K562 (cell line): ENCODE results near the gene SEC24A. TPM values are rescaled to one million over a fixed set of nuclear protein-coding genes. Genes with fewer than 3 reads are reported as not detected.

Experiments used
- ATF1 ChIP-seq, 2 experiments: fragments of 450-650 bp in 1 of 2; IDR thresholded peaks; 2 replicates each; pipeline ENCODE4 v1.6.1; 2016; ENCODE audit warnings: missing compliant biosample characterization in 1 of 2, missing genetic modification characterization in 1 of 2
- ATF4 ChIP-seq: fragments of 450-650 bp; formaldehyde crosslinking; IDR thresholded peaks from 2 replicates; pipeline ENCODE4 v1.4.0; 2022; ENCODE audit warnings: mild to moderate bottlenecking, moderate library complexity
- DACH1 ChIP-seq: fragments of 450-650 bp; IDR thresholded peaks from 2 replicates; pipeline ENCODE4 v1.6.1; 2018; ENCODE audit not compliant: partially characterized antibody
- EP300 ChIP-seq: IDR thresholded peaks from 2 replicates; pipeline ENCODE4 v1.6.1; 2012; ENCODE audit warnings: low read length, improper control_type of control experiment
- HDAC1 ChIP-seq, 2 experiments: fragments of 450-650 bp; IDR thresholded peaks; 2 replicates each; pipeline ENCODE4 v1.6.1; 2016 to 2017; ENCODE audit warnings: inconsistent platforms in 1 of 2, mild to moderate bottlenecking in 1 of 2, moderate library complexity in 1 of 2
- JUN ChIP-seq, 2 experiments: sonication (generic) in 1 of 2; formaldehyde crosslinking in 1 of 2; IDR thresholded peaks; 2 replicates each; pipeline versions ENCODE4 v1.6.1 to v1.8.0; 2012 to 2022; ENCODE audit warnings: borderline replicate concordance in 2 of 2, mild to moderate bottlenecking in 2 of 2, improper control_type of control experiment in 1 of 2, low read depth in 1 of 2, low read length in 1 of 2, missing genetic modification reagents in 1 of 2
- PHB ChIP-seq: fragments of 250-450 bp; sonication (Bioruptor Pico); IDR thresholded peaks from 2 replicates; pipeline ENCODE4 v1.5.0; 2021
- RBM15 ChIP-seq: fragments of 200-400 bp; formaldehyde crosslinking; IDR thresholded peaks from 2 replicates; pipeline ENCODE4 v1.6.1; 2018; ENCODE audit warnings: mild to moderate bottlenecking, low read length, moderate library complexity; ENCODE audit not compliant: insufficient read depth
- RCOR1 ChIP-seq, 2 experiments: IDR thresholded peaks; 2 replicates each; pipeline ENCODE4 v1.6.1; 2012; ENCODE audit warnings: low read depth in 2 of 2, low read length in 2 of 2, borderline replicate concordance in 1 of 2, improper control_type of control experiment in 1 of 2
- SIN3B ChIP-seq: fragments of 450-650 bp; IDR thresholded peaks from 2 replicates; pipeline ENCODE4 v1.6.1; 2017; ENCODE audit warnings: low read depth, mild to moderate bottlenecking, moderate library complexity
- SMAD4 ChIP-seq: fragments of 250-450 bp; sonication (Bioruptor Pico); conservative IDR thresholded peaks from 2 replicates; pipeline ENCODE4 v1.8.0; 2021; ENCODE audit warnings: inconsistent platforms, mild to moderate bottlenecking, moderate library complexity
- TAL1 ChIP-seq: fragments of 450-650 bp; IDR thresholded peaks from 2 replicates; pipeline ENCODE4 v1.6.1; 2016; ENCODE audit warnings: mild to moderate bottlenecking
- TSC22D4 ChIP-seq: fragments of 450-650 bp; IDR thresholded peaks from 2 replicates; pipeline ENCODE4 v1.6.1; 2016; ENCODE audit warnings: missing genetic modification characterization, missing biosample characterization, control low read depth
- ZNF395 ChIP-seq: fragments of 200-800 bp; sonication (Bioruptor generic); IDR thresholded peaks from 2 replicates; pipeline ENCODE4 v1.6.1; 2017; ENCODE audit warnings: missing genetic modification characterization, missing compliant biosample characterization
- ZNF445 ChIP-seq: fragments of 250-450 bp; sonication (Bioruptor Pico); IDR thresholded peaks from 2 replicates; pipeline ENCODE4 v1.4.0; 2020; ENCODE audit warnings: low read depth, mild to moderate bottlenecking, moderate library complexity
- ZNF507 ChIP-seq: conservative IDR thresholded peaks from 2 replicates; pipeline ENCODE4 v1.6.1; 2017; ENCODE audit warnings: missing genetic modification characterization, missing compliant biosample characterization
- ZNF589 ChIP-seq: fragments of 200-800 bp; sonication (Bioruptor generic); IDR thresholded peaks from 2 replicates; pipeline ENCODE4 v1.6.1; 2016; ENCODE audit warnings: low read depth, missing genetic modification characterization, missing compliant biosample characterization
- ZNF766 ChIP-seq: fragments of 200-800 bp; sonication (Bioruptor generic); conservative IDR thresholded peaks from 2 replicates; pipeline ENCODE4 v1.6.1; 2016; ENCODE audit warnings: missing genetic modification characterization, missing compliant biosample characterization
- ZNF77 ChIP-seq: fragments of 250-450 bp; sonication (Bioruptor Pico); IDR thresholded peaks from 2 replicates; pipeline ENCODE4 v1.5.0; 2020
- ZSCAN32 ChIP-seq: fragments of 450-650 bp; formaldehyde crosslinking; IDR thresholded peaks from 2 replicates; pipeline ENCODE4 v1.4.0; 2020; ENCODE audit warnings: mild to moderate bottlenecking, moderate library complexity
- polyA plus RNA-seq, 8 experiments: library from polyadenylated mRNA; depleted of rRNA in 4 of 8; stranded (reverse) in 5 of 8; unstranded in 3 of 8; fragments of >200 nt; fragmentation: Nextera tagmentation in 2 of 8; fragmentation: Illumina TruSeq in 1 of 8; extraction: Ambion mirVana in 2 of 8; extraction: Trizol in 1 of 8; gene quantifications; 2 replicates each; pipeline versions ENCODE4 v1.2.1 to v1.2.3, GENCODE V29; 2011 to 2014; ENCODE audit warnings: inconsistent platforms in 1 of 8, missing spikeins in 1 of 8
- total RNA-seq, 7 experiments: library from RNA; depleted of rRNA in 6 of 7; stranded (reverse); fragments of >200 nt in 6 of 7; fragmentation: Illumina TruSeq in 2 of 7; extraction: Trizol in 2 of 7; gene quantifications; 2 replicates each; pipeline versions ENCODE4 v1.2.1 to v1.2.3, GENCODE V29; 2011 to 2021; ENCODE audit warnings: low replicate concordance in 1 of 7
- TF ChIP-seq, protein P1 (sequence below): fragments of 450-650 bp; IDR thresholded peaks from 2 replicates; pipeline ENCODE4 v1.6.1; 2017; ENCODE audit warnings: antibody characterized with exemption, mild to moderate bottlenecking

Gene SEC24A
- total and polyA plus RNA-seq, 9 of the 15 experiments (the other 6 are each of a cell fraction or from before 2014, with no cell fraction given): 7.9 to 36.5 (median 17.5) TPM

- 0 out of 2 replicates have a peak, but pooled peaks have one; percentile 52 for TF ChIP-seq SMAD4
- TF ChIP-seq EP300: peak; percentile 71; the same call in 1 of the 2 replicates
- no peak for TF ChIP-seq PHB (CRISPR knock-in tag)
- no peak for TF ChIP-seq HDAC1 (IDR thresholded peaks at IDR 0.05)
- no peak for TF ChIP-seq ZSCAN32
- TF ChIP-seq ZNF766 (CRISPR knock-in tag): peak; percentile 51
- TF ChIP-seq TSC22D4 (tag): no peak
- TF ChIP-seq ZNF507 (tag): no peak
- TF ChIP-seq ATF4: peak; percentile 74; the same call in 1 of the 2 replicates
- TF ChIP-seq ZNF589: 0 out of 2 replicates have a peak, but pooled peaks have one; percentile 55
- TF ChIP-seq ZNF395 (CRISPR knock-in tag): peak; percentile 23; the same call in 1 of the 2 replicates
- TF ChIP-seq TAL1: peak; percentile 37; the same call in 1 of the 2 replicates
- TF ChIP-seq SIN3B: no peak
- TF ChIP-seq JUN (IDR thresholded peaks at IDR 0.05; ENCODE audit: borderline replicate concordance, low read depth, low read length): 0 out of 2 replicates have a peak, but pooled peaks have one; percentile 4
- TF ChIP-seq JUN (CRISPR knock-in tag; IDR thresholded peaks at IDR 0.05; ENCODE audit: borderline replicate concordance): no peak
- no peak for TF ChIP-seq ATF1 (CRISPR knock-in tag; IDR thresholded peaks at IDR 0.05)
- no peak for TF ChIP-seq ATF1 (tag; IDR thresholded peaks at IDR 0.05)
- no peak for TF ChIP-seq ZNF77 (CRISPR knock-in tag)
- TF ChIP-seq RBM15: no peak
- TF ChIP-seq, protein P1, sequence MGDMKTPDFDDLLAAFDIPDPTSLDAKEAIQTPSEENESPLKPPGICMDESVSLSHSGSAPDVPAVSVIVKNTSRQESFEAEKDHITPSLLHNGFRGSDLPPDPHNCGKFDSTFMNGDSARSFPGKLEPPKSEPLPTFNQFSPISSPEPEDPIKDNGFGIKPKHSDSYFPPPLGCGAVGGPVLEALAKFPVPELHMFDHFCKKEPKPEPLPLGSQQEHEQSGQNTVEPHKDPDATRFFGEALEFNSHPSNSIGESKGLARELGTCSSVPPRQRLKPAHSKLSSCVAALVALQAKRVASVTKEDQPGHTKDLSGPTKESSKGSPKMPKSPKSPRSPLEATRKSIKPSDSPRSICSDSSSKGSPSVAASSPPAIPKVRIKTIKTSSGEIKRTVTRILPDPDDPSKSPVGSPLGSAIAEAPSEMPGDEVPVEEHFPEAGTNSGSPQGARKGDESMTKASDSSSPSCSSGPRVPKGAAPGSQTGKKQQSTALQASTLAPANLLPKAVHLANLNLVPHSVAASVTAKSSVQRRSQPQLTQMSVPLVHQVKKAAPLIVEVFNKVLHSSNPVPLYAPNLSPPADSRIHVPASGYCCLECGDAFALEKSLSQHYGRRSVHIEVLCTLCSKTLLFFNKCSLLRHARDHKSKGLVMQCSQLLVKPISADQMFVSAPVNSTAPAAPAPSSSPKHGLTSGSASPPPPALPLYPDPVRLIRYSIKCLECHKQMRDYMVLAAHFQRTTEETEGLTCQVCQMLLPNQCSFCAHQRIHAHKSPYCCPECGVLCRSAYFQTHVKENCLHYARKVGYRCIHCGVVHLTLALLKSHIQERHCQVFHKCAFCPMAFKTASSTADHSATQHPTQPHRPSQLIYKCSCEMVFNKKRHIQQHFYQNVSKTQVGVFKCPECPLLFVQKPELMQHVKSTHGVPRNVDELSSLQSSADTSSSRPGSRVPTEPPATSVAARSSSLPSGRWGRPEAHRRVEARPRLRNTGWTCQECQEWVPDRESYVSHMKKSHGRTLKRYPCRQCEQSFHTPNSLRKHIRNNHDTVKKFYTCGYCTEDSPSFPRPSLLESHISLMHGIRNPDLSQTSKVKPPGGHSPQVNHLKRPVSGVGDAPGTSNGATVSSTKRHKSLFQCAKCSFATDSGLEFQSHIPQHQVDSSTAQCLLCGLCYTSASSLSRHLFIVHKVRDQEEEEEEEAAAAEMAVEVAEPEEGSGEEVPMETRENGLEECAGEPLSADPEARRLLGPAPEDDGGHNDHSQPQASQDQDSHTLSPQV: peak; percentile 23; the same call in 1 of the 2 replicates
- TF ChIP-seq DACH1: no peak
- TF ChIP-seq ZNF445: no peak
- TF ChIP-seq RCOR1 (IDR thresholded peaks at IDR 0.05; ENCODE audit: borderline replicate concordance in 1 of 2, low read depth in 2 of 2, low read length in 2 of 2): peak in 1 of 2 experiments; percentile 90; a peak in 2 of 4 replicates
These were observed 39.2 kb upstream of the SEC24A start (continued) for GRCh38 chr5:134609232-134609851.
